Left lung (tissue), 10 donors: ENCODE measurements around the gene CD96. TPM values are rescaled to one million over a fixed set of nuclear protein-coding genes. Genes with fewer than 3 reads are reported as not detected.

Source experiments
- ATAC-seq: fragments of 200-7000 bp; cut with Tn5 transposase; one replicate; pipeline ENCODE4 v1.9.1; 2020; ENCODE audit warnings: moderate library complexity
- DNase-seq, 4 donors: peaks; one replicate each; pipeline ENCODE4 v3.0.0-alpha.2; 2013 to 2020
- H3K27ac ChIP-seq, 2 donors: fragments of 200-600 bp; sonication (generic) in 1 of 2; one replicate each; pipeline versions ENCODE4 v1.5.0 to v1.8.0; 2020 to 2021
- H3K27me3 ChIP-seq, 2 donors: fragments of 200-600 bp; sonication (generic) in 1 of 2; one replicate each; pipeline versions ENCODE4 v1.5.0 to v1.8.0; 2020 to 2021
- H3K36me3 ChIP-seq, 2 donors: fragments of 200-600 bp; sonication (generic) in 1 of 2; one replicate each; pipeline versions ENCODE4 v1.5.0 to v1.8.0; 2020 to 2021
- H3K4me1 ChIP-seq, 2 donors: fragments of 200-600 bp; one replicate each; pipeline ENCODE4 v1.8.0; 2021
- H3K4me3 ChIP-seq, 2 donors: fragments of 200-600 bp; sonication (generic) in 1 of 2; one replicate each; pipeline versions ENCODE4 v1.5.0 to v1.8.0; 2020 to 2021; ENCODE audit warnings: mild to moderate bottlenecking in 1 of 2
- H3K9me3 ChIP-seq, 2 donors: fragments of 200-600 bp; sonication (generic) in 1 of 2; one replicate each; pipeline versions ENCODE4 v1.5.0 to v1.8.0; 2020 to 2021
- CTCF ChIP-seq, 2 donors: fragments of 200-600 bp; sonication (generic) in 1 of 2; IDR thresholded peaks; one replicate each; pipeline versions ENCODE4 v1.5.0 to v1.8.0; 2021; ENCODE audit warnings: antibody characterized with exemption in 2 of 2
- intact Hi-C, 2 donors: fragments of 100-400 bp; cut with DNase I; formaldehyde crosslinking; loops; one replicate each; pipeline versions ENCODE4 v1.11.2 to v1.14.2; 2022
- polyA plus RNA-seq, 6 donors: library from polyadenylated mRNA; unstranded; fragments of 120-200 nt; gene quantifications; one replicate each; pipeline ENCODE4 v1.2.1, GENCODE V29; 2013; ENCODE audit not compliant: insufficient read length in 6 of 6
- total RNA-seq, 2 donors: library from RNA; stranded (reverse); fragmentation: NEBNext Ultra II Directional; extraction: Animal tissue kit (Norgen Biotek cat#: 25700); gene quantifications; one replicate each; pipeline ENCODE4 v1.2.1, GENCODE V29; 2021
- donor health status: DM: no; HTN: yes; CAD: no.
- donor health status: DM: no; HTN: no; CAD: no.

Gene CD96
- total and polyA plus RNA-seq, 8 donors, result 0.53 to 5.3 (median 1.0) TPM

DNA sequence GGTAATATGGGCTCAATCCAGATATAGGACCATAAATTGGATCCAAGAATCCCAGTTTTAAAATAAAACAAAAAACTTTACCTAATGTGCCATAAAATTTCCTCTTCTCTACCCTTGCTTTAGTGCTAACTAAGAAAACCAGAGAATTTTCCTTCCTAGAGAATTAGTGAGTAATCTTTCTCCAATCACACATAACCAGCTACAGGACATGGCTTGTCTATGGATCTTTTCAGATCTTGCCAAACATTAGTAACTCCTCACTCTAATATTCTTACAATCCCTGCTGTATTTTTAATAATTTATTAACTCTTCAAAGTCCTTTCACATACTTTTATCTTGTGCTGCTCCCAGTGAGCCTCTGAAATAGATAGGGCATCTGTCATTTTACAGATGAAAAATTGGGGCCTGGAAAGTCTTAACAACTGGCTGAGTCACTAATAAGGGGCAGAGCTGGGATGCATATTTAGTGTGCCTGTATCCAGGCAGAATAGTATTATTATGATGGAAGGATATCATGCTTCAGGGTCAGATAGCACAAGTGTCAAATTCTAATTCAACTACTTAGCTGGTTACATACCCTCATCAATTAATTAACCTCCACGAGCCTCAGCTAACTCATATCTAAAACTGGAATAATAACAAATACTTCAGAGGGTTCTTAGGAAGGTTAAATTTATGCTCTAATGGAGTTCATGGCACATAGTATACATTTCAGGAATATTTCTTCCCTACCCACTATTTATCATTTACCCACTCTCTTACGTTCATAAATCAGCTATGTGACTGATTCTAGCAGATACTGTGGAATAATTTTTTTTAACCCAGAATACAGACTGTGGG lies 47.5 kb downstream of the CD96 start:
- intact Hi-C loops, result no loop called here
- no peak overlapping the region for H3K4me3 ChIP-seq

DNA sequence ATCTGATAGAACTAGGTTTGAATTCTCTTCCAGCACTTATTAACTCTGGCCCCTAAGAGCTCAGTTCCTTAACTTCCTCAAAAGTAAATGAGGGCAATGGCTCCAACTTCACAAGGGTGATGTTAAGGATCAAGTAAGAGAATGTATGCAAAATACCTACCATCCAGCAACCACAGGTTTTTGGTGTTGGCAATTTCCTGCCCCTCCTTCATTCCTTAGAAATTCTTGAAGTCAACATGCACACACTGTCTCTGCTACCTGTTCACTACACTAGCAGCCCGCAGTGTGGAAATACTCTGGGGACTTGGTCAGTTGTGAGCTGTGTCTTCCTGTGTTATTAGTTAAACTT lies 48.1 kb downstream of the CD96 start:
- Histone ChIP-seq H3K4me1 (no peaks in the 10 kb centered on the region), H3K27me3 (no peaks in the 10 kb centered on the region), H3K9me3 (no peaks in the 10 kb centered on the region), H3K36me3 (no peaks in the 10 kb centered on the region), H3K4me3 (no peak overlapping the region), H3K27ac (no peak overlapping the region)
- DNase-seq (no peak), ATAC-seq (no peak)
- intact Hi-C loops, result no loop called here
- TF ChIP-seq CTCF (IDR thresholded peaks at IDR 0.05), result no peak

More for the DNA sequence above, 47.5 kb downstream of the CD96 start:
- H3K4me1 ChIP-seq, result no peaks in the 10 kb centered on the region
- no peaks in the 10 kb centered on the region for H3K36me3 ChIP-seq
- no peaks in the 10 kb centered on the region for H3K27me3 ChIP-seq
- no peak for DNase-seq
- no peak for TF ChIP-seq CTCF (IDR thresholded peaks at IDR 0.05)
- no peak overlapping the region for H3K27ac ChIP-seq
- H3K9me3 ChIP-seq, result no peaks in the 10 kb centered on the region
- ATAC-seq, result no peak

GRCh38 chr3:111591555-111591954 lies 49.6 kb downstream of the CD96 start:
- H3K9me3 ChIP-seq, result no peaks in the 10 kb centered on the region
- TF ChIP-seq CTCF (IDR thresholded peaks at IDR 0.05), result no peak
- H3K27ac ChIP-seq, result no peak overlapping the region
- no peak for DNase-seq
- H3K4me3 ChIP-seq, result no peak overlapping the region
- no peaks in the 10 kb centered on the region for H3K4me1 ChIP-seq
- intact Hi-C loops, result no loop called here
- H3K27me3 ChIP-seq, result no peaks in the 10 kb centered on the region
- no peaks in the 10 kb centered on the region for H3K36me3 ChIP-seq
- ATAC-seq, result no peak

GRCh38 chr3:111592143-111592542 lies 50.1 kb downstream of the CD96 start:
- no peak for TF ChIP-seq CTCF (IDR thresholded peaks at IDR 0.05)

GRCh38 chr3:111592936-111593335 lies 50.9 kb downstream of the CD96 start:
- TF ChIP-seq CTCF (IDR thresholded peaks at IDR 0.05), result no peak
- ATAC-seq, result no peak
- H3K4me1 ChIP-seq, result no peaks in the 10 kb centered on the region
- no peaks in the 10 kb centered on the region for H3K36me3 ChIP-seq
- DNase-seq, result no peak
- intact Hi-C loops, result no loop called here
- no peaks in the 10 kb centered on the region for H3K9me3 ChIP-seq
- H3K27me3 ChIP-seq, result no peaks in the 10 kb centered on the region
- peak overlapping the region in 1 of 2 donors; percentile 41 for H3K27ac ChIP-seq
- H3K4me3 ChIP-seq, result peak overlapping the region in 1 of 2 donors; percentile 23

More at GRCh38 chr3:111592143-111592542, 50.1 kb downstream of the CD96 start:
- H3K36me3 ChIP-seq, result no peaks in the 10 kb centered on the region
- no peaks in the 10 kb centered on the region for H3K27me3 ChIP-seq
- H3K9me3 ChIP-seq, result no peaks in the 10 kb centered on the region
- no peak for ATAC-seq
- intact Hi-C loops, result no loop called here
- peak overlapping the region in 1 of 2 donors; percentile 41 for H3K27ac ChIP-seq
- H3K4me1 ChIP-seq, result no peaks in the 10 kb centered on the region
- no peak for DNase-seq
- H3K4me3 ChIP-seq, result no peak overlapping the region
